ENCODE results near the gene ECI1.

DNA sequence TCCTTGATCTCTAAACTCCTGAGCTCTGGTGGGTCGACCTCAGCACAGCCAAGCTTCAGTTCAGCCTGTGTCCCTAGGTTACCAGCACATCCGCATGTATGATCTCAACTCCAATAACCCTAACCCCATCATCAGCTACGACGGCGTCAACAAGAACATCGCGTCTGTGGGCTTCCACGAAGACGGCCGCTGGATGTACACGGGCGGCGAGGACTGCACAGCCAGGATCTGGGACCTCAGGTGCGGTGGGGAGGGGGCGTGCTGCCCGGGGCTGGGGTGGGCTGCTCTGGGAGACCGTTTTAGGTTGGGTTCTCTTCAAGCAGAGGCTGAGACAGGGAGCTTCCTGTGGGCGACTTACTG, 45.0 kb downstream of the ECI1 start:
- TF ChIP-seq, protein P1, sequence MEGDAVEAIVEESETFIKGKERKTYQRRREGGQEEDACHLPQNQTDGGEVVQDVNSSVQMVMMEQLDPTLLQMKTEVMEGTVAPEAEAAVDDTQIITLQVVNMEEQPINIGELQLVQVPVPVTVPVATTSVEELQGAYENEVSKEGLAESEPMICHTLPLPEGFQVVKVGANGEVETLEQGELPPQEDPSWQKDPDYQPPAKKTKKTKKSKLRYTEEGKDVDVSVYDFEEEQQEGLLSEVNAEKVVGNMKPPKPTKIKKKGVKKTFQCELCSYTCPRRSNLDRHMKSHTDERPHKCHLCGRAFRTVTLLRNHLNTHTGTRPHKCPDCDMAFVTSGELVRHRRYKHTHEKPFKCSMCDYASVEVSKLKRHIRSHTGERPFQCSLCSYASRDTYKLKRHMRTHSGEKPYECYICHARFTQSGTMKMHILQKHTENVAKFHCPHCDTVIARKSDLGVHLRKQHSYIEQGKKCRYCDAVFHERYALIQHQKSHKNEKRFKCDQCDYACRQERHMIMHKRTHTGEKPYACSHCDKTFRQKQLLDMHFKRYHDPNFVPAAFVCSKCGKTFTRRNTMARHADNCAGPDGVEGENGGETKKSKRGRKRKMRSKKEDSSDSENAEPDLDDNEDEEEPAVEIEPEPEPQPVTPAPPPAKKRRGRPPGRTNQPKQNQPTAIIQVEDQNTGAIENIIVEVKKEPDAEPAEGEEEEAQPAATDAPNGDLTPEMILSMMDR (IDR thresholded peaks at IDR 0.05): no peak
- no peak for TF ChIP-seq EZH2phosphoT487 (IDR thresholded peaks at IDR 0.05)

All from neural progenitor cell (in vitro differentiated cells).